ENCODE data around the gene SLC38A11.
A peak's percentile ranks its signal among the peaks of the same experiment; 100 is the strongest.

Gene SLC38A11

DNA sequence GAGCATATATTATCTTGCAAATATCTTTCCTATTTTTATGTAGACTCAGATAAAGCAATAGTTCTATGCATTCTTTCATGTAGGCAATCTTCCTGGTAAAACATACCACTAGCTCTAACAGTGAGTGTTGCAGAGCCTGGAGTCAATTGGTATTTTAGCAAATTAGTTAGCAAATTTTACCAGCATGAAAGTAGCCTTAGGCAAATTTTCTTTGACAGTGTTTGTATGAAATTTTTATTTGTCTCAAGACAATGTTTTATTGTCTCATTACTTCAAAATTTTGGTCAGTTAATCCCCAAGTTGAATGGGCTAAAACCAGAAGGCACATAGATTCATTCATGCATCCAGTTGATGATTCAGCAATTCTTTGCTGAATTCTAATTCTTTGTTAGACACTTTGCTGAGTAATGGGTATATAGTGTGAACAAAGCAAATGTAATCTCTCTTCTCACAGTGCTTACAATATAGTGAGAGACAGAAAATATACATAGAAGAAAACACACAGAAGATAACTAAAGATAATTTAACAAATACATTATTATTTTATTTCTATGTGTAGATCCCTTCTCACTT, 27.1 kb downstream of the SLC38A11 start:
- H3K79me2 ChIP-seq (ENCODE audit: insufficient read depth, low read depth) = no peaks in the 10 kb centered on the region
- H3K36me3 ChIP-seq (ENCODE audit: insufficient read depth) = no peaks in the 10 kb centered on the region
- H4K20me1 ChIP-seq (ENCODE audit: insufficient read depth) = no peaks in the 10 kb centered on the region
- peaks cover 20% of the 10 kb centered on the region for H3K4me1 ChIP-seq (ENCODE audit: low read depth, poor library complexity, severe bottlenecking)
- no peak overlapping the region for H3K27ac ChIP-seq
- no peaks in the 10 kb centered on the region for H3K27me3 ChIP-seq (ENCODE audit: insufficient read depth, low read depth)
- no peak overlapping the region for H3K9ac ChIP-seq
- H2AFZ ChIP-seq (ENCODE audit: low read depth) = no peak overlapping the region
- H3K4me2 ChIP-seq = peak overlapping the region; percentile 18; the same call in 1 of the 2 replicates
- no peak overlapping the region for H3K4me3 ChIP-seq (IDR thresholded peaks at IDR 0.05; ENCODE audit: insufficient read depth, low read depth, low read length)
- TF ChIP-seq, protein P1, sequence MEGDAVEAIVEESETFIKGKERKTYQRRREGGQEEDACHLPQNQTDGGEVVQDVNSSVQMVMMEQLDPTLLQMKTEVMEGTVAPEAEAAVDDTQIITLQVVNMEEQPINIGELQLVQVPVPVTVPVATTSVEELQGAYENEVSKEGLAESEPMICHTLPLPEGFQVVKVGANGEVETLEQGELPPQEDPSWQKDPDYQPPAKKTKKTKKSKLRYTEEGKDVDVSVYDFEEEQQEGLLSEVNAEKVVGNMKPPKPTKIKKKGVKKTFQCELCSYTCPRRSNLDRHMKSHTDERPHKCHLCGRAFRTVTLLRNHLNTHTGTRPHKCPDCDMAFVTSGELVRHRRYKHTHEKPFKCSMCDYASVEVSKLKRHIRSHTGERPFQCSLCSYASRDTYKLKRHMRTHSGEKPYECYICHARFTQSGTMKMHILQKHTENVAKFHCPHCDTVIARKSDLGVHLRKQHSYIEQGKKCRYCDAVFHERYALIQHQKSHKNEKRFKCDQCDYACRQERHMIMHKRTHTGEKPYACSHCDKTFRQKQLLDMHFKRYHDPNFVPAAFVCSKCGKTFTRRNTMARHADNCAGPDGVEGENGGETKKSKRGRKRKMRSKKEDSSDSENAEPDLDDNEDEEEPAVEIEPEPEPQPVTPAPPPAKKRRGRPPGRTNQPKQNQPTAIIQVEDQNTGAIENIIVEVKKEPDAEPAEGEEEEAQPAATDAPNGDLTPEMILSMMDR (conservative IDR thresholded peaks at IDR 0.05; ENCODE audit: low read depth, low read length) = no peak

DNA sequence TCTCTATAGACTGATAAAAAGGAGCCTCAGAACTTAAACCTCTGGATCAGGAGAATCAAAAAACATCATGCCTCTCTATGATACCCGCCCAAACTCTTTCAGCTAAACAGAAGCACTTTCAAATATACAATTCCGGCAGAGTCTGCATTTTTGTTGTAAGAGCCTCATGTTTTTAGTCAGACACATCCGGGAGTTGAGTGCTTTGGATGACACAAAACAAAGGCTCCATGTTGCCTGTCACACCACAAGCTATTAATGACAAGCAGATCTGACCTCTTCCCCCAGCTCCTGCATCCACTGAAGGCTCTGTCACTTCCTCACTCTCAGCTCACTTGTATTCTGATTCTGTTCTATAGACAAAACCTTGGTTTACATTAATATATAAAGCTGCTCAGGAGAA, 33.2 kb downstream of the SLC38A11 start:
- peak overlapping the region; percentile 5; the same call in 1 of the 2 replicates for H3K9ac ChIP-seq
- TF ChIP-seq, protein P1 (conservative IDR thresholded peaks at IDR 0.05; ENCODE audit: low read depth, low read length) = no peak
- H2AFZ ChIP-seq (ENCODE audit: low read depth) = peak overlapping the region; percentile 52; the same call in 1 of the 2 replicates

DNA sequence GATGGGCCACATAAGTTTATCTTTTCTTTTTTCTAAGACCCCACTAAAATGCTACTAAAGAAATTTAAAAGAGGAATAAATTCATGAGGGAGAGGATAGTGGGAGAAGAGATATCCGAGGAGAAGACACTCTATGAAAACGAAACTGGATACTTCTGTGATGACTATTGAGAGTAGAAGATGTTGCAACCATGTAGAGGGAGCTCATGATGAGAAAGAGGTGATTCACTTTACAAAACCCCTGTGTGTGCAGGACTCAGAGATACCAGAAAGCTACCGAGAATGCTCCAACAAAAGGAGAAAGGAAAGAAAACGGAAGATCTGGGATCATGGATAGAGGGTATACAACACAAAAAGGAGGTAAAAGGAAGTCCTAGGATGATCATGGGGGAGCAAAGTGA, 34.9 kb downstream of the SLC38A11 start:
- peak overlapping the region; percentile 42; the same call in 1 of the 2 replicates for H3K27ac ChIP-seq
- H3K79me2 ChIP-seq (ENCODE audit: insufficient read depth, low read depth) = no peaks in the 10 kb centered on the region
- H3K9ac ChIP-seq = no peak overlapping the region
- TF ChIP-seq, protein P1 (conservative IDR thresholded peaks at IDR 0.05; ENCODE audit: low read depth, low read length) = no peak
- H3K4me2 ChIP-seq = peak overlapping the region; percentile 79
- H3K4me3 ChIP-seq (IDR thresholded peaks at IDR 0.05; ENCODE audit: insufficient read depth, low read depth, low read length) = peak overlapping the region; percentile 69
- H2AFZ ChIP-seq (ENCODE audit: low read depth) = peak overlapping the region; percentile 17; the same call in 1 of the 2 replicates
- H3K36me3 ChIP-seq (ENCODE audit: insufficient read depth) = no peaks in the 10 kb centered on the region
- H4K20me1 ChIP-seq (ENCODE audit: insufficient read depth) = no peaks in the 10 kb centered on the region
- peaks cover 48% of the 10 kb centered on the region for H3K4me1 ChIP-seq (ENCODE audit: low read depth, poor library complexity, severe bottlenecking)
- no peaks in the 10 kb centered on the region for H3K27me3 ChIP-seq (ENCODE audit: insufficient read depth, low read depth)

More for the DNA sequence above, 33.2 kb downstream of the SLC38A11 start:
- H3K79me2 ChIP-seq (ENCODE audit: insufficient read depth, low read depth) = no peaks in the 10 kb centered on the region
- H4K20me1 ChIP-seq (ENCODE audit: insufficient read depth) = no peaks in the 10 kb centered on the region
- H3K4me1 ChIP-seq (ENCODE audit: low read depth, poor library complexity, severe bottlenecking) = peaks cover 44% of the 10 kb centered on the region
- peak overlapping the region; percentile 43 for H3K27ac ChIP-seq
- H3K27me3 ChIP-seq (ENCODE audit: insufficient read depth, low read depth) = no peaks in the 10 kb centered on the region
- H3K4me3 ChIP-seq (IDR thresholded peaks at IDR 0.05; ENCODE audit: insufficient read depth, low read depth, low read length) = no peak overlapping the region
- H3K36me3 ChIP-seq (ENCODE audit: insufficient read depth) = no peaks in the 10 kb centered on the region
- H3K4me2 ChIP-seq = peak overlapping the region; percentile 59

DNA sequence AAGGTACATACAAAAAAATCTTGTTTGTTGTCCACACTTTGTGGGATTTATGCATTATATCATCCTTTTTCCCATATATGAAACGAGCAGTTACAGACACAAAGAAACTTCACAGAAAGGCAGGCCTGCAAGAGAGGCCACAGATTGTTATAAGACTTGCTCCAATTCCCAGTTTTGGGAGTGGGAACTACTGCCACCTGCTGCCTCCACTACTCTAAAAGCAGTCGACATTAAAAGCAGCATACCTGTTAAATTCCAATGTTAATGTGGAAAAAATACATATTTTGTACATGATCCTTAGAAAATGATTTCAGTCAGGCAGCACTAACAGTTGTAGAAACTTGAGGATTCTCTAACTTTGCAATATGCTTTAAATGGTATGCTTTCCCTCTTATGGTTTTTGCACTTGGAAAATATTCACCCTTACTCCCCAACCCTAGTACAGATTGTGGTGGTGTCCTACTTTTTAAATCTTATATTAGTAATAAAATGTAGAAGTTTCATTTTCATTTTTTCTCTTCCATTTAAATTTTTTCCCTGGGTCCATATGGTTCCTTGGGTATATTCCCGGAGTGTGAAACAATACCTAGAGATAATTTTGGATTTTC, 37.9 kb downstream of the SLC38A11 start:
- Histone ChIP-seq H3K4me1 (ENCODE audit: low read depth, poor library complexity, severe bottlenecking) (peaks cover 60% of the 10 kb centered on the region), H3K36me3 (ENCODE audit: insufficient read depth) (no peaks in the 10 kb centered on the region), H4K20me1 (ENCODE audit: insufficient read depth) (no peaks in the 10 kb centered on the region), H3K4me3 (IDR thresholded peaks at IDR 0.05; ENCODE audit: insufficient read depth, low read depth, low read length) (no peak overlapping the region), H3K27me3 (ENCODE audit: insufficient read depth, low read depth) (no peaks in the 10 kb centered on the region), H2AFZ (ENCODE audit: low read depth) (no peak overlapping the region), H3K4me2 (no peak overlapping the region), H3K79me2 (ENCODE audit: insufficient read depth, low read depth) (no peaks in the 10 kb centered on the region), H3K27ac (no peak overlapping the region), H3K9ac (no peak overlapping the region)
- TF ChIP-seq, protein P1 (conservative IDR thresholded peaks at IDR 0.05; ENCODE audit: low read depth, low read length) = no peak; the same call in 1 of the 2 replicates
